ENCODE data around the gene NEK2.
"Not testable (repeated sequence)": the region's sequence is repeated elsewhere in the genome, so short reads cannot be mapped to it uniquely, and the experiment has no call there.

The NEK2 gene

DNA sequence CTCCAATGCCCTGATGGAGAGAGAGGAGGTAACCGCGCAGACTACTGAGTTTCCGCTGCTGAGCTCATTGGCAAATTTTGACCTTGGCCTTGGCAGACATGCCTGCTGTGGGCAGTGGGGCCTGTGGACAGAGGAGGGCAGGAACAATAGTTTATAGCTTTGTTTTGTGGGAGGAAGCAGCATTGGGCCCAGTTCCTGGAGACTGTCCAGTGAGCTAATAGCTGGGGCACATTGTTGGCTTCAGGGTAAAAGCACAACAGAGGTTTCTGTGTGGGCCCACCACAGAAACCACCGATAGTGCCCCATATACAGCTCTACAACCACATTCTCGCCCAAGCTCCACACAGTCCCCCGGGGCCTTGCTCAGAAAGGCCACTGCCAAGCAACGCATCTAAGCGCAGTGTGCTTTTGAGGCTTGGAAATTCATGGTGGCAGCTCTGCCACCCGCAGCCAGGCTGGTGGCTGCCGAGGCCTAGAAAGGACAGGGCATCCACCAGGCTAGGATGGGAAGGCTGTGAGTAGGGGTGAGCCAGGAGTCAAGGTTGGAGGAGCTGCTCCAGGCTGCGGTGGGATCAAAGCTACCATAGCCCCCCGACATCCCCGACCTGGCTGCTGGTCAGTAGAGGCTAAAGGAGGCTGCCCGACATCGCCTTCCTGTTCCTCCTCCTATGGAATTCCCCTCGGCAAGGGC is 43.2 kb downstream of the NEK2 start:
- no peak for DNase-seq

DNA sequence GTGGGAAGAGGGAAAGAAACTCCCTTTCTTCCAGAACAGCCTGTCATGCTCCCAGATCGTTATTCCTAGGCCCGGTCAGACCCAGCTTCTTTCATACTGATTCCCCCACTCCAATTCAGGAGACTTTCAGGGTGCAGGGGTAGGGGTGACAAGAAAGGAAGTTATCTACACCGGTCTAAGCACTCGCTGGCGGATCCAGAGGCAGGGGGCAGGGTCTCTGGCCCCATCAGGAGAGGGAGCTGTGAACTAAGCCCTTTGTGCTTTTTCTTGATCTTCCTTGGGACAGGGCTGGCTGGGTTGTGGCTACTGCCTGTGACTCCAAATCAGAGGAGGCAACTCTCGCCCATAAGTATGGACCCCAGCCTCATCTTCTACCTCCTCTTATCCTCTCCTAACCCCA is 44.3 kb downstream of the NEK2 start:
- DNase-seq = no peak

DNA sequence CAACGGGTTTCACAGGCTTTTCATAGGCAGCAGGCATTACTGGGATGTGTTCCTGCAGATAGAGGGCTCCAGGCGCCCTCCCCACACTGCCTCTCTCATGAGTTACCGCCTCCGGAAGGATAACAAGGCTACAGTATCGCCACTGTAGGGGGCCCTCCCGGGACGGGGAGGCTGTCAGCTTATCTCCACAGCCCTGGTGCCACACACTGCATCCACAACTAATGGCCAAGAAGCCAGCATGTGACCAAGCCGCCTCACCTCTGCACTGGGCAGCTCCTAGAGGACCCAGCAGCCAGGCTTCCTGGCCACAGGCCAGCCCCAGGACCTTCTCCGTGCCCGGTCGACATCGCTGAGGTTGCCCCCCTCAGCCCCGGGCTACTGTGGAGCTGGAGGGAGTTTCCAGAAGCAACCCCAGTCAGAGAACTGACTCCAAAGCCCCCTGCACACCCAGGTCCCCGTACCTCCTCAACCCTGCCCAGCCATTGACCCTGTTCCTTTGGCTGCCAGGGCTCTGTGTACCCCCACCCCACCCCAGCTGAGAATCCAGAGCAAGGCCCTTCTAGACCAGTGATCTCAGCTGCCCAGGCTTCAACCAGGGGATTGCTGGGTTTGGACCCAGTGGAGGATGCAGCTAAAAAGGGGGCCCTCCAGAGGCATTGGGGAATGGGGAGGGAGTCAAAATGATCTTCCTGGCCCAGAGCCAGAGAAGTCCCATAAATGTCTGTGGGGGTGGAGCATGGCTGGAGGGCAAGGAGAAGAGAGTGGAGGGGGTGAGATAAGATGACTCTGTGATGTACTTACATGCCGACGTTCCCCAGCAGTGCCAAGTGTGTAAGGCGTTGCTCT is 45.0 kb downstream of the NEK2 start:
- DNase-seq = no peak

DNA sequence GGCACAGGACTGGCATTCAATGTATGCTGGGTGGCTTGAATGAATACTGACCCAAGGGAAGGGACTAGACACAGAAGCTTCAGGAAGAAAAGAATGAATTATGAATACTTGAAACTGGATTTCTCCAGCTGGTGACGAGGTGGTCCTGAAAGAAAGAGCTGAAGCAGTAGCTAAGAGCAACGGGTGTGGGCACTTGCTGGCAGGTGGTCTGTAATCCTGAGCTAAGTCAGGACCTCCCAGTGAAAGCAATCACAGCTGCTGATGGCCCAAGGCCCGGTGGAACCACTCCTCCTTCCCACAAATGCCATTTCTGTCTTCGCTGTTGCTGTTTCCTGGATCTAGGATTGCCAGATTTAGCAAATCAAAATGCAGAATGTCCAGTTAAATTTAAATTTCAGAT is 47.0 kb downstream of the NEK2 start:
- no peak for DNase-seq

DNA sequence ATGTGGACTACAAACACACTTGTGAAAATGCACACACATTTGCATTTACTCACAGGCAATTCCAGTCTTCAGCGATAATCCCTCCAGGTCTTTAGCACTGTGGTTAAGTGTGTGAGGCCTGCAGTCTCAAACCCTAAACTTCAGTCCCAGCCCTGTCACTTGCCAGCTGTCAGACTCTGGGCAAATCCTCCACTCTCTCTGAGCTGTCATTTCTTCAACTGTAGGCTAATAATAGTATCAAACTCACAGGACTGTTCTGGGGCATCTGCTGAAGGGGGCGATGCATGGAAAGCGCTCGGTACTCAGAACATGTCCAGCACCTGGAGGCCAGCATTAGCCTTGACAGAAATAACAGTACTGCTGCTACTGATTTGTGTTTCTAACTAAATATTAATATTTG is 48.2 kb downstream of the NEK2 start:
- DNase-seq = no peak

DNA sequence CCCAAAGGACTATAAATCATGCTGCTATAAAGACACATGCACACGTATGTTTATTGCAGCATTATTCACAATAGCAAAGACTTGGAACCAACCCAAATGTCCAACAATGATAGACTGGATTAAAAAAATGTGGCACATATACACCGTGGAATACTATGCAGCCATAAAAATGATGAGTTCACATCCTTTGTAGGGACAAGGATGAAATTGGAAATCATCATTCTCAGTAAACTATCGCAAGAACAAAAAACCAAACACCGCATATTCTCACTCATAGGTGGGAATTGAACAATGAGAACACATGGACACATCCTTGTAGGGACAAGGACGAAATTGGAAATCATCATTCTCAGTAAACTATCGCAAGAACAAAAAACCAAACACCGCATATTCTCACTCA is 49.6 kb downstream of the NEK2 start:
- DNase-seq = not testable (repeated sequence)

DNA sequence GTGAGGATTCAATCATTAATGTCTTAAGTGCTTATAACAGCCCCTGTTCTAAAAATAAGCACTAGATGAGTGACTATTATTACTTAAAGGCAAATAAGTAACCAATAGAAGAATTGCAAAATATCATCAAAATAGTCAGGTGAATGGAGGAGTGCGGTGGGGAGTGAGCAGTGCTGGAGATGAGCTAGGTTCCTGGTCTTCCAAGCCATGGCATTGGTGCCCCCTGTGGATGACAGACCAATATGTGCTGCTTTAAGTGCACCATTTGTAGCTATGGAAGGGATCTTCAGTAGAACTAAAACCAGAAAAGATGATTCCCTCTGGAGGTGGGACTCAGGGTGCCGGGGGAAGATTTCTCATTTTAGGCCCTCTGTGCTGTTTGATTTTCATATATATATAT is 50.4 kb downstream of the NEK2 start:
- DNase-seq = no peak

DNA sequence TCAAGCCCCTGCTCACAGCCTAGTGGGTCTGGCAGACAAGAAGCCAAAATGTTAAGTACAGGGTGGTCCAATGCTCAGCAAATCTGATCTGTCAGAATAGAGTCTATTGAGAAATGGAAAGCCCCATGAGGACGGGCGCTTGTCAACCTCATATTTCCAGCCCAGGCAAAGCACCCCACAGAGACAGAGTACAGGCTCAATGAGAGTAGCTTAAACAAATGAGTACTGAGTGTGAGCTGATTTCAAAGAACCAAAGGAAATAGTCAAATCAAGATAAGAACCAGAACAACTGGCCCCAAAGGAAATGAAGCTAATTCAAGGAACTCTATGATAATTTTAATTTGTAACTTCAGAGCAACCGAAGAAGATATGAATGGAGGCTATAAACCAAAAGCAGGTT is 51.9 kb downstream of the NEK2 start:
- no peak for DNase-seq

DNA sequence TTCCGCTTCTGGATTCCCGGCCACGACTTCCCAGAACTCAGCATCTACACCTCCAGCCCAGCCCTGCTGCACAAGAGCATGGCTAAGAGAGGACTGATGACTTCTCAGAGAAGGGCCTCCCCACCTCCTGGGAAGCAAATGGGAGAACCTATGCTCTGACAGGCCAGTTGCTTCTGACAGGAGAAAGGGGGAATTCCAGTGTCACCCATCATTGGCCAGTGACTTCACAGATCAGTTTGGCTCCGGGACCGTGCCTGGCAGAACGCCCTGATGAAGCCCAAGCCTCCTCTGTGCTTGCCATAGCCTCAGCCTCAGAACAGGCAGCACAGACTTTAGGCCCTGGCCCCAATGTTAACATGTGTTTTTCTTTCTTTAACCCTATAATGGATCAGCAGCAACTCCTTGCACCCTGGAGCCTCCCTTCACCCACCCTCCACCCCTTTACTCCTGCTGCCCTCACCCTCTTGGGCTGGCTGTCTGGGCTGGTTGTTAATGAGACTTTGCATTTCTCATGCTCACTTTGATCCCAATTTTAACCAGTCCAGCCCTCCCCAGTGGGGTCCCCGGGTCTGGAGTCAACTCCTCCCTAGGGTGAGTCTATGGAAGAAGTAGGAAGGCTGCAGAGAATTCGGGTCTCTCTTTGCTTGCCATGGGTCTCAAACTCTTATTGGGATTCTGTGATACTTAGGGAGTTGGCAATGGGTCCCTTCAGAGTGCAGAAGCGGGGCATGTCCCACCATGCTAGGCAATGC is 53.8 kb downstream of the NEK2 start:
- no peak for DNase-seq

DNA sequence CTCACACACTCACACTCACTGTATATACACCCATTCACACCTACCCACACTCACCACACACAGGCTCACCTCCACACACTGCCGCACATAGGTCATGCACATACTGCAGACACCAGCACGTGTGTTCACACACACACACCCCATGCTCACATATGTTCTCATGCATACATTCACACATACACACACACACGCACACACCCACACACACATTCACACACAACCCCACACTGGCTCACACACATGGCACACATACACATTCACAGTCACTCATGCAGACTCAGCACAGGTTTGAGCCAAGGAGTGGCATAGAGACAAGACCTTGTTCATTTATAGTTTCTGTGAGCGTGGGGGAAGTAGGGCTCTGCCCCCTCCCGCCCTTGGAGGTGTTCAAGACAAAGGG is 55.3 kb downstream of the NEK2 start:
- DNase-seq = no peak

DNA sequence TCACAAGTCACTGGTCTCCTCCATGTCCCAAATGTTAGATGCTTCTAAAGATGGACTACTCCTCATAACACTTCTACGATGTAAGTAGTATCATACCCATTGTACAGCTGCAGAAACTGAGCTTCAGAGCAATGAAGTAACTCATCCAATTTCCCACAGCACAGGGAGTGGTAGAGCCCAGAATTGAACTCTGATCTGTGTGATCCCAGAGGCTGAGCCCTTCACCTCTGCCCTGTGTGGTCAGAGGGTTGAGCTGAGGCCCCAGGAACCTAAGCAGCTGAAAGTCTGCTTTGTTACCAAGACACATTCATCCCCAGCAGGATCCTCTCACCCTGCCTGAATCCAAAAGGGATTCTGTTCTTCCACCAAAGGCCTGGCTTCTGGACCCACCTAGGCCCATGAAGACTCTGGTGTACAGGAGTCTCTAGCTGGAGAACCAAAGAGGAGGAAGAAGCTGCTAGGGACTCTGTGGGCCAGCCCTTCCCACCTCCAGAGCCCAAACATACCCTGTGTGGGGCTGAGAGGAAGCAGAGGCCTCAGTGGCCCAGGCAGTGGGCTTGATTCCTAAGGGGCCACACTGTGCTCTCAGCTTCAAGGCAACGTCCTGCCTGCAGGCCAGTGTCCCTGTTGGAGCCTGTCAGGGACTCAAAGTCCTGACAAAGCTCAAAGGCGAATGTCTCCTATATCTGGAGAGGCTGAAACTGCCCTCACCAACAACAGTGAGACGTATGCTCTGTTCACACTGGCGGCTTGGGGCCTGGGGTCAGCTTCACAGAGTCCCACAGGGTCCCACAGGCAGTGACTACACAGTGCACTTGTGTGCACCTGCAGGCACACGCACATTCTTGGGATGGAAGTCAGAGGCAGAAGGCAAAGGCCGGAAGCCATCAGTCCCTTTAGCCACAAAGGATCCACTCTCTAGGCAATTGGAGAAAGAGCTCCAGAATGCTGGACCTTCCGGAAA is 56.1 kb downstream of the NEK2 start:
- DNase-seq = no peak

DNA sequence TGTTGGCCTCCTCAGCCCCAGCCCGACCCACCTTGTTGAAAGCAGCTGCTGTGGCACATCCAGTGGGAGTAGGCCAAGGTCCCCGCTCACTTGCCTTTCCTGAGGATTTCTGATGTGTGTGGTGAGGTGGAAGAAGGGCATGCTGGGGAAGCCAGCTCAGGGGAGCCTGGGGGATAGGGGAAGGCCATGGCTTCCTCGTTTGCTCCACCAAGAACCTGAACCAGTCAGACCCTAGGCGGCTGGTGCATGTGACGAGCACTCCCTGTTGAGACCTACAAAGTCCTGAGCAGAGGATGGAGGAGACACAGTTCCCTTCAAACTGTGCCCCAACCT is 58.5 kb downstream of the NEK2 start:
- DNase-seq = no peak

DNA sequence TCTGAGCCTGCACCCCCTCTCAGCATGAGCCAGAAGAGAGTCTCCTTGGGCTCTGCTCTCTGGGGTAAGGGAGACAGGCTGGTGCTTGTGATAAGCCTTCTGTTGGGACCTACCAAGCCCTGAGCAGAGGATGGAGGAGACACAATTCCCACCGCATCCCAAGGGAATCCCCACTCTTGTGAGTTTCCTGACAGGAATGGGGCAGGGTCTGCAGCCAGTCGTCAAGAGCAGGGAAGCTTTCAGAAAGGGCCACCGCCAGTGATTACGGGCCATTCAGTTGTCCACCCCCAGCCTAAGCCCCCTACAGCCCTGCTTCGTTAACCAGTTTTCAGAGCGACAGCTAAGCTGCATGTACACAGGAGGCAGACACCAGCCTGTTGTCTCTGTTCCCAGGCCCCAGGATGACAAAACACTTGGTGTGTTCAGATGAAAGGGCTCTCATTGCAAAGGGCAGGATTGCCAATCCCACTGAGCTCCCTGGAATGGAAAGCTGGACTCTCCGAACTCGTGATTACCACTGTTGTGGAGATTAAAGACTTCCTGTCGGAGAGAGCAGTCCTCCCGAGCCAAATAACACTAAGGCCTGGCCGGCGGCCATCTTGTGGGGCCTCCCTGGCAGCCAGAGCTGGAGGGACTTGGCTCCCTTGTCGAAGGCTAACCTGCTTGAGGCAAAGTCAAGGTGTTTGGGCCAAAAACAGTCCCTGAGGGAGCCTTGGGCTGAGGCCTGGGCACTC is 59.0 kb downstream of the NEK2 start:
- DNase-seq = no peak

DNA sequence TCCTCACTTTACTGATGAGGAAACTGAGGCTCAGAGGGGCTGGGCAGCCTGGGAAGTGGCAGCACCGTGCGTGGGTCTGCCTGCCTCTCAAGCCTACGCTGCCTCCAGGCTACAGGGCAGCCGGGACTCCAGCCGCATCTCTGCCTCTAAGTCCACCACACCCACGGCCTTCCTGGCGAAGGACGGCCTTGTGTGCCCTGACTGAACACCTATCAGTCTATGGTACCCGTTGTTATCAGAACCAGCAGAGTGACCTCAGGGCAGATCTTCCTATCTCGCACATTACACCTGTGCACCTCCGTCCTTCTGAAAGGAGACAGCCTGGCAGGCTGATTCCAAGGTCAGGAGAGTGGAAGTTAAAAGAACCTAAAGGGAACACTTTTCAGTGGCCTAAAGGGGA is 60.8 kb downstream of the NEK2 start:
- no peak for DNase-seq

DNA sequence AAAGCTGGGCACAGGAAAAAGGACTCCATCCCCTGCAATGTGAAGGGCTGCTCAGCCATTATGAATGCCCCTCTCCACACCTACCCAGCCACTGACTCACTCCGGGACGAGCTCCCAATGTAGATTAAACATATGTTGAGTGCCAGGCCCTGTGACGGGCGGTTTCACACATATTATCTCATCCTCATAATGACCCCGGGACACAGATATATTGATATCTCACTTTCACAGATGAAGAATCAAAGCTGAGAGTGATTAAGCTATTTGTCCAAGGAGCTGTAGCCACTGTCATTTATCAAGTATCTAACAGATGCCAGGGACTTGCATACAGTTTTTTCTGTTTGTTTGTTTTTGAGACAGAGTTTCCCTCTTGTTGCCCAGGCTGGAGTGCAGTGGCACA is 61.5 kb downstream of the NEK2 start:
- no peak for DNase-seq

DNA sequence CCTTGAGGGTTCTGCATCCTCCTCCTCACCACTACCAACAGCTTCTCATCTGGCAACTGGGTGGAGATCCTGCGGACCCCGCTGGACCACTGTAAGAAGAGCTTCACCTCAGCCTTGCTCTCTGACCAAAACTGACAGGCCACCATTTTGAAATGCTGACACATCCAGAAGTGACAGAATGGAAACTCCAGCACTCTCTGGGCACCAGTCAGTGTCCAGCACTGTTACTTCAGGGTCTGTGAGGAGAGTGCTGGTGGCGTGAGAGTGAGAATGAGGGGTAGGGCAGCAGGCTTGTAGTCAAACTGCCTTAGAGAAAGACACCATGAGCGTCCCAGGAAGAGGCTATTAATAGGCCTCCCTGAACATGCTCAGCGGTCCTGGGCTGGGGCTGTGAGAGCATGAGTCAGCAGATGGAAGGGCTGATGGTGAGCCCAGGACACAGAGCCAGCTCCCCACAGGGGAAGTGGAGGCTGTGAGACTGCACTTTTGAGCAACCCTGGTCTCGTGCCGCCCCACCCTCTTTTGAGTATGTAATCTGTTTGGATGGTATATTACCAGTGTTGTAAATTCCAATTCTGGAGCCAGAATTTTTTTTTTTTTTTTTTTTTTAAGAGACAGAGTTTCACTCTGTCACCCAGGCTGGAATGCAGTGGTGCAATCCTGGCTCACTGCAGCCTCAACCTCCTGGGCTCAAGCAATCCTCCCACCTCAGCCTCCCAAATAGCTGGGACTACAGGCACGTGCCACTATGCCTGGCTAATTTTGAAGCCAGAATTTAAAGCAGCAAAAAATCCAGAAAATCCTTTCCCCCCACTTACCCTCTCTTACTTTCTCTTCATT is 62.1 kb downstream of the NEK2 start:
- no peak for DNase-seq

DNA sequence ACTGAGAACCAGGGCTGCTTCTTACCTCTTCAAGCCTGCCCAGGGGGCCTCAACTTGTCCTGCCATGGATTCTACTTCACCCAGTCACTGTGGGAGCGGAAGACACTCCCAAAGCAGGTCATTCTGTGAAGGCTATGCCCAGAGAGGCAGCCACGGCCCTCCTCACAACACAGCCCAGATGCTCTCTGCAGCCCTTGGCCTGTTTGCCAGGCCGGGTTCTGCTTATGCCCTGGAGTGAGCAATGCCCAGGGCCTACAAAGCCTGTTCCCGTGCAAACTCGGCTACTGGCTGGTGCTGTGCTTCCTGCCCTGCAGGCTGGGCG is 62.7 kb downstream of the NEK2 start:
- no peak for DNase-seq
